Stimulated activated CD4-positive, alpha-beta T cell treated with anti-CD3 and anti-CD28 coated beads, Interleukin-2, amount 100 ng/mL, for 48 hours (primary cell): Measurements from ENCODE around the gene NHSL1.
A peak's percentile ranks its signal among the peaks of the same experiment; 100 is the strongest.
"Not testable (repeated sequence)": the region's sequence is repeated elsewhere in the genome, so short reads cannot be mapped to it uniquely, and the experiment has no call there.

Source experiments
- DNase-seq, 2 donors: peaks; one replicate each; pipeline ENCODE4 v3.0.0-alpha.2; 2020

Gene NHSL1

GRCh38 chr6:138454981-138455706 is 44.1 kb downstream of the NHSL1 start:
- DNase-seq, result peak in 1 of 2 donors; percentile 12

- DNase-seq, result no peak
Measured at GRCh38 chr6:138451043-138451442, 48.3 kb downstream of the NHSL1 start.

- no peak for DNase-seq
Measured at GRCh38 chr6:138450445-138450844, 48.8 kb downstream of the NHSL1 start.

- DNase-seq, result no peak
Measured at GRCh38 chr6:138446821-138447220, 52.5 kb downstream of the NHSL1 start.

GRCh38 chr6:138443979-138444378 is 55.3 kb downstream of the NHSL1 start:
- DNase-seq, result no peak

GRCh38 chr6:138442663-138443062 is 56.6 kb downstream of the NHSL1 start:
- DNase-seq, result no peak

GRCh38 chr6:138441965-138442364 is 57.3 kb downstream of the NHSL1 start:
- no peak for DNase-seq

GRCh38 chr6:138440758-138441357 is 58.4 kb downstream of the NHSL1 start:
- no peak for DNase-seq

GRCh38 chr6:138440296-138440695 is 59.0 kb downstream of the NHSL1 start:
- no peak for DNase-seq

GRCh38 chr6:138439546-138439945 is 59.7 kb downstream of the NHSL1 start:
- no peak for DNase-seq

GRCh38 chr6:138434925-138435324 is 64.4 kb downstream of the NHSL1 start:
- no peak for DNase-seq

- no peak for DNase-seq
Measured at GRCh38 chr6:138434096-138434495, 65.2 kb downstream of the NHSL1 start.

- no peak for DNase-seq
Measured at GRCh38 chr6:138432063-138432356, 67.3 kb downstream of the NHSL1 start.

GRCh38 chr6:138431256-138432062 is 67.8 kb downstream of the NHSL1 start:
- DNase-seq, result no peak

- no peak for DNase-seq
Measured at GRCh38 chr6:138430361-138431145, 68.7 kb downstream of the NHSL1 start.

GRCh38 chr6:138429761-138430160 is 69.5 kb downstream of the NHSL1 start:
- DNase-seq, result no peak

GRCh38 chr6:138428944-138429598 is 70.2 kb downstream of the NHSL1 start:
- DNase-seq, result no peak

- no peak for DNase-seq
Measured at GRCh38 chr6:138427701-138428100, 71.6 kb downstream of the NHSL1 start.

GRCh38 chr6:138426500-138427123 is 72.7 kb downstream of the NHSL1 start:
- no peak for DNase-seq

- DNase-seq, result not testable (repeated sequence)
Measured at GRCh38 chr6:138425256-138425655, 74.0 kb downstream of the NHSL1 start.

GRCh38 chr6:138424004-138424904 is 75.0 kb downstream of the NHSL1 start:
- no peak for DNase-seq
